Ramos (cell line): ENCODE measurements around the gene RORB.

ENCODE experiments used
- in situ Hi-C: fragments of 300-500 bp; cut with MboI; formaldehyde crosslinking; loops from one replicate; pipeline ENCODE4 v1.14.3; 2022; ENCODE audit warnings: low sequenced_read_pairs; ENCODE audit not compliant: unreplicated experiment

The RORB gene

DNA sequence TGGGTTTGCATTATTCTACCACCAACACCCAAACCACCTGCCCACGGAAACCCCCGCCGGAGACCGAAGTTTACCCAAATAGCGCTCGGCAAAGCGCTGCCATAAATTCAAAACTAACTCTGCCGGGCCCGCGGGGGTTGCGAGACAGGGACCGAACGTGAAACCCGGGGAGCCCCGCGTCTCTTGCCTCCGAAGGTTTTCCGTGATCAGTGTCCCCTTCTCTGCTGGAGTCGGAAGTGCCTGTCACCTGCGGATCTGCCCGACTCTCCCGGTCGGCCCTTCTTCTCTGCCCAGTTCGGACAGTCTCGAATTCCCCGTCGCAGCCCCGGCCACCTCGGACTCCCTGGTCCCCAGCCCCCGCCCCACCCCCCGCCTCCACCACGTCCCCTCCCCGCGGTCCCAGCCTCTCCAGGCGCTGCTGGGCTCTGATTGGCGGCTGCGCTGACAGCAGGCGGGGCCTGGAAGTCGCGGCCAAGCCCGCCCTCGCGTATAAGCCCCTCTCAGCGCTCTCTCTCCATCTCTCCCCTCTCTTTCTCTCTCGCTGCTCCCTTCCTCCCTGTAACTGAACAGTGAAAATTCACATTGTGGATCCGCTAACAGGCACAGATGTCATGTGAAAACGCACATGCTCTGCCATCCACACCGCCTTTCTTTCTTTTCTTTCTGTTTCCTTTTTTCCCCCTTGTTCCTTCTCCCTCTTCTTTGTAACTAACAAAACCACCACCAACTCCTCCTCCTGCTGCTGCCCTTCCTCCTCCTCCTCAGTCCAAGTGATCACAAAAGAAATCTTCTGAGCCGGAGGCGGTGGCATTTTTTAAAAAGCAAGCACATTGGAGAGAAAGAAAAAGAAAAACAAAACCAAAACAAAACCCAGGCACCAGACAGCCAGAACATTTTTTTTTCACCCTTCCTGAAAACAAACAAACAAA, at the start of gene RORB:
TSS of gene RORB (plus strand) at position 517 of the 929 bp plus-strand sequence. CDS start 642 bp downstream, outside the sequence.
- in situ Hi-C loops = no loop called here

DNA sequence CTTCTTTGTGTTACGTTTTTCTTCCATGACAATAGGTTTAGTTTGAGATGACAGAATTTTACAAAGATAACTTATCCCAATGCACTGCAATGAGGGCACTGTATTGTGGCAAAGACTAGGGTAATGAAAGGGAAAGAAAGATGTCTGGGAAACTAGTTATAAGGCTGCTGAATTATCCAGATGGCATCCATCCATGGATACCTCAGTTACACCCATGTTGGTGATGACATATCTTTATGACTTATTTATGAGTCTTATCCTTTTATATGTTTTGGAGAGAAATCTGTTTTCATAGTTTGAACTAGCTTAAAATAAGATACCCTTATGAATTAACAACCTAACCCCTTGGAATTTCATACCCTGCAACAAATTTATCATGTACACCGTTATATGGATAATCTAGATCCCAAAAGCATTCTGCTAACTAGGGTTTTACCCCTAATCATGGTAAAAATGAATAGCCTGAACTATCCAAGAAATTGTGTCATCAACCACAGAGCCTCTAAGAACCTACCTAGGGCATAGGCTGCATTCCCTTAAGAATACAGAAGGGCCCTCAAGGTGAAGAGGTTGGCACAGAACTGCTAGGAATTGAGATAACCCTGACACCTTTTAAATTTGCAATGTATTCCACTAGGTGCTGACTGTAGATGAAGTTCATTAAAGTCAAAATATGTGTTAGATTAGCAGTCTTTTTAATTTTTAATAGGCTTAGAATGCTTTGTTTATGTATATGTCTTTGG, 49.5 kb upstream of the RORB start:
- in situ Hi-C loops = no loop called here

DNA sequence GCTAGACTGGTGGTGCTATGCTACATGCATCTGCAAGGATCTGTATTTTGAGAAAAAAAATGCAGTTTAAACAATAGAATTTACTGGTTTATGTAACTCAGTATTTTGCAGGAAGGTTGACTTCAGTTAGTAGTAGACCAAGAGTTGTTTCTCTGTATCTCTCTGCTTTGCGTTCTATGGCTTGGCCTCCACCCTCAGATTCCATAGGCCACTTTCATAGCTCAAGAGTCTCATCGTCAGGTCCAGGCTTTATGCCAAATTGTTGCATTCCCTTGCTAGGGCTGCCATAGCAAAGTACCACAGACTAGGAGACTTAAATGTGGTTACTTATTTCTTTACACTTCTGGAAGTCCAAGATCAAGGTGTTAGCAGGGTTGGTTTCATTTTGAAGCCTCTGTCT, 48.1 kb upstream of the RORB start:
- in situ Hi-C loops = no loop called here

DNA sequence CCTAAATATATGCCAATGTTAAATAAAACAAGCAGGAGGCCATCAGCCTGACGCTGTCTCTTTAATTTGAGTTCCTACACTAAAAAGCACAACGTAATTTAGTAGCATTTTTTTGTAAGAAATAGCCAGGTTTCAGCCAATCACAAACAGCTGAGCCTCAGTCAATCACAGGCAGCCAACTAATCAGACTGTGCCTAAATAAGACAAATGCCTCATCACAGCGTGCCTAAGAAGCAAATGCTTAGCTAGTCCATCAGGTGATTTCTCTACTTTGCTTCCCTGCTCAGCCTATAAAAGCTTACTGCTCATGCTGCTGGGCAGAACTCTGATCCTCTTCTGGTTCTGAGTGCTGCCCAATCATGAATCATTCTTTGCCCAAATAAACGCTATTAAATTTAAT, 38.3 kb upstream of the RORB start:
- in situ Hi-C loops = no loop called here

DNA sequence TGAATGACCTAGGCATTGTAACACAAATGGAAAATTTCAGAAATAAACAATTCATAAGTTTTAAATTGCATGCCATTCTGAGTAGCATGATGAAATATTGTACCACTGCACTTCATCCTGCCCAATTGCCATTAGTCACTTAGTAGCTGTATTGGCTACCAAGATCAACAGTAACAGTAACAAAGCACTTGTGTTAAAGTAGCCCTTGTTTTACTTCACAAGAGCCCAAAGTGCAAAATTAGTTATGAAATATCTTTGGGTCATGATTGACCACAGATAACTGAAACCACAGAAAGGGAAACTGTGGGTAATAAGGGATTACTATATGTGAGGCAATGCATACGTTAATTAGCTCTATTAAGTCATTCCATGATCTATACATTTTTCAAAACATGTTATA, 33.3 kb upstream of the RORB start:
- in situ Hi-C loops = no loop called here

DNA sequence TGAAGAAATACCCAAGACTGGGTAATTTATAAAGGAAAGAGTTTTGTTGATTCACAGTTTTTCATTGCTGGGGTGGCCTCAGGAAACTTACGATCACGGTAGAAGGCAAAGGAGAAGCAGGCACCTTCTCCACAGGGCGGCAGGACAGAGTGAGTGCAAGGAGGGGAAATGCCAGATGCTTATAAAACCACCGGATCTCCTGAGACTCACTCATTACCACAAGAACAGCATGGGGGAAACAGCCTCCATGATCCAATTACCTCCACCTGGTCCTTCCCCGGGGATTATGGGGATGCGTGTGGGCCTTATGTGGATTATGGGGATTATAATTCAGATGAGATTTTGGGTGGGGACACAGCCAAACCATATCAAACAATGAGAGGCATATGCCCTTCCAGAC, 18.5 kb upstream of the RORB start:
- in situ Hi-C loops = no loop called here

DNA sequence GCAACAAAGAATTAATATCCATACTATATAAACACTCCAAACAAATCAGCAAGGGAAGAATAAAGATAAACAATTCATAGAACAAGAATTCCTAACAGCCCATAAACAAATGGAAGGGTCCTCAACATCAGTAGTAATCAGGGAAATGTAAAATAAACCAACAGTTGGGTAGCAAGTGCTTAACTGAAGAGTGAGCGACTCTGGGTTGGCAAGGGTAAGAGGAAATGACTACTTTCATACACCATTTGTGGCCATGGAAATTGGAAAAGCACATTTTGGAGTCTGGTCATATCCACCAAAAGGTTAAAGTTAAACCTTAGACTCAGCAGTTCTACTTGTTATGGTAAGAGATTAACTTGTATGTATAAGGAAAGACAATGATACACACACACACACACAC, 17.4 kb upstream of the RORB start:
- in situ Hi-C loops = no loop called here

DNA sequence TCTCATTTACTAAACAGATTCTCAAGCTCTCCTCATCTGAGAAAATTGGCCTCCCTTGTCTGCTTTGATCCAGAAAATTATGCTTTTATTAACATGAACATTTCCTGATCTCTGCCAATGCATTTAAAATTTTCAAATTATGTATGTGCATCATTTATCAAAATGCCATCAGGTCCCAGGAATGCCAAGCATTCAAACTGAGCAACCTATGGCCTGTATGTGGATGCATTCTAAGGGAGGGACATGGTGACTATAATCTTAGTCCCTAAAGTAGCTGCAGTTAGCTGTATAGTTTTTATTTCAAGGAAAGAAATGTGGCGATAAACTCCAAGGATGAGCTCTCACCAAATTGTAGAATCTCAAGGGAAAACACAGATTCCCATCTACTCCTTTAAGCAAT, 9.7 kb upstream of the RORB start:
- in situ Hi-C loops = no loop called here

DNA sequence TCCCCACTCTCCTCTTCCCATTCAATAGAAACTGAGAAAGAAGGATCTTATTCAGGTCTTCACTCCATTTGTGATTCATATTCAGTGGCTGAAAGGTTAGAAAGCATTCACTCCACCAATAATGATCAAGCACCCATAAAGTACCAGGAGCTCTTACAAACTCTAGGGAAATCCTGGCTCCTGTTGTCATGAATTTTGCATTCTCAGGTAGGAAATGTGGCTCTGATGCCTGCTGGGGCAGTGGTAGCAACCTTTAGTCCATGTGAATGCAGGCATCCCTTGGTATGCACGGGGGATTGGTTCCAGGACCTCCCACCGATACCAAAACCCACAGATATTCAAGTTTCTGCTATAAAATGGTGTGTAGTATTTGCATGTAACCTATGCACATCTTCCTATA, 3.6 kb upstream of the RORB start:
- in situ Hi-C loops = no loop called here

DNA sequence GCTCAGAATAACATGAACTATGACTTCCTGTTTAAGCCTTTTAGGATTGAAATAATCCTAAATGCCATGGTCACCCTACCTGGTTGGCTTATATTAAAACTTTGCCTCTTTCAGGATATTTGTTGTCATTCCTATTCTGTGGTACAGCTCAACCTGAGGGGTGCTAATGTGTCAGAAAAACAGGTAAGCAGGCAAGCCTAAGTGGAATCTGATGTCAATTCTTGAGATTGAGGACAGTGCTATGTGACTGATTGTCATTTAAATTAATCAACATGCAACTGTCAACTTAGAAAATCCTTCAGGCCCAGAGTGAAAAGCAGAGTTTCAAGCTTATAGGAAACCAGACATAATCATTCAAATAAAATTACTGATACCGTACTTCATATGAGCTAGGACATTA, 2.6 kb upstream of the RORB start:
- in situ Hi-C loops = no loop called here

DNA sequence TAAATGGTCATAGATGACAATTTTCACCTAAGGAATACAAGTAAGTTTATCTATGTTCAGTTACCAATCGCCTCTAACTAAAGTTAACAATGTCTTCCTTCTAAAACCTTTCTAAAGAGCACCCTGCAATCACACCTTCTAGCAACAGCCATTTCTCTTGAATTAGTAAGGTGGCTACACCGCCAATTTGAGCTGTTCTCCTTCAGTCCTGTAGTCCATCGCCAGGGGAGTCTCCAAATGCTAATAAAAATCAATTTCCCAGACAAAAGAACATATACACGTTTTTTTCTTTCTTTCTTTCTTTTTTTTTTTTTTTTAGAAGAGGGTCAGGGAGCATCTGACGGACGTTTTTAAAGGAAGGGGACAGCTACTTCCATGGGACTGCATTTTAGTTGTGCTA, 729 bp upstream of the RORB start:
- in situ Hi-C loops = no loop called here

DNA sequence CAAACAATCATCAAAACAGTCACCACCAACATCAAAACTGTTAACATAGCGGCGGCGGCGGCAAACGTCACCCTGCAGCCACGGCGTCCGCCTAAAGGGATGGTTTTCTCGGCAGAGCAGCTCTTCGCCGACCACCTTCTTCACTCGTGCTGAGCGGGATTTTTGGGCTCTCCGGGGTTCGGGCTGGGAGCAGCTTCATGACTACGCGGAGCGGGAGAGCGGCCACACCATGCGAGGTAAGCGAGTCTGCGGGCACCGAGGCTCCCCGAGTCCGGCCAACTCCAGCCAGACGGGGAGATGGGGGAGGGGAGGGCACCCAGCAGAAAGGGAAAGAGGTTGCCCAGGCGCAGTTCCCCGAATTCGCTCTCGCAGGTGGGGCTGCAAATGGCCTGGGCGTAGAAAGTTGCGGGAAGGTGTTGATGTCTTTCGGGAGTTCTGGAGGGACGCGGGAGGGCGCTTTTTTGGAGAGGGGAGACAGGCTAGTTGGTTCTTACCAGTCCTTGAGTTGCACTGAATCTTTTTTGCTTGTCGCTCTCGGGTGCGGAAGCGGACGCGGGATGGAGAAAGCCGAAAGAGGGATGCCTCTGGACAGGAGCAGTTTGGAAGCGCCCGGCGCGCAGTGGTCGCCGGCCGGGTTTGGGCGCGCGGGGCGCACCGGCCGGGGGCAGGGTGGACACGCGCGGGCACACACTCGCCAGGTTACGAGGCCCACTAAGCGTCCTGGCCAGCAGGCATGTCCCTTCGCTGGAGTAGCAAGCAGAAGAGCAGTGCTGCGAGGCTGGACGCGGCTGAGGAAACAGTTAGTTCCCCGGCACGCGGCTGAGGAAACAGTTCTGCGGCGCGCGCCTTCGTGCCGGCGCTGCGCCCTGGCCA, 849 bp downstream of the RORB start:
- in situ Hi-C loops = no loop called here

DNA sequence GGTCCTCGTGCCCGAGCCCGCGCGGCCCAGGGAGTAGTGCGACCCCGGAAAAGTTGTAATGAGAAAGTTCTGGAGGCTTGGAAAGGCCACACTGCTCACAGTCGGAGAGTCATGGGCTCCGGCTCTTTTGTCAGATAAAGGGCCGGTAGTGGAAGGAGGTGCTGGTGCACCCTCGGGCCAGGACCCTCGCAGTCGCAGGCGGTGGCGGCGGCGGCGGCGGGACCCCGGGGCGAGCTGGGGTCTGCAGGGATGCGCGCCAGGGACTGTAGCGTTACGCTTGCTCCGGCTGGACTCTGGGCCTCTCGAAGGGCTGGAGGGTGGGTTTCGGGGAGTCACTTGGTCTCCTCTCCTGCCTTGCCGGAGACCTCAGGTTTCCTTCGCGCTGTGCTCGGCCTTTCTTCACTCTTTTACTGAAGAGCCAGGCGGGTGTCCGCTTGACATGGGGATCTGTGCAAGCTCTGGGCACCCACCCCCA, 1.5 kb downstream of the RORB start:
- in situ Hi-C loops = no loop called here

DNA sequence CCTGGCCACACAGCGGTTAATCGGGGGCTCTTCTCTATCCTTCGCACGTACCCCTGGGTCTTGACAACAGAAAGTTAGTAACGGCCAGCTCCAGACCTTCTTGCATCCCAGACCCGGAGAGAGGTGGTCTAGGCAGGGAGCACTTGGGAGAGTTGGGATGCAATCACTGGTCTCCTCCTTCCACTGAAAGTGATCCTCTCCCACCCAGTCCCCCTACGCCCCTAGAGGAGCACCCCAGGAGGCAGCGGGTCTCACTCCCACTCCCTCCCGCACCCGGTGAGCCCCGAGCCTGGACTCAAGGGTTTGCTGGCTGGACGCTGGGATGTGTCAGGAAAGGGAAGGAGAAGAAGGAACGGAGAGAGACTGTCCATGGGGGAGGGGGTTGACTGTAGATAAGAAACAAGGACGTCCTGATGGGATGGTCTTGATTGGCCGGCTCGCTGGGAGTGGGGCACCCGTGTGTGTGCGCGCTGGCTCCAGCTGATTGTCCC, 2.0 kb downstream of the RORB start:
- in situ Hi-C loops = no loop called here

DNA sequence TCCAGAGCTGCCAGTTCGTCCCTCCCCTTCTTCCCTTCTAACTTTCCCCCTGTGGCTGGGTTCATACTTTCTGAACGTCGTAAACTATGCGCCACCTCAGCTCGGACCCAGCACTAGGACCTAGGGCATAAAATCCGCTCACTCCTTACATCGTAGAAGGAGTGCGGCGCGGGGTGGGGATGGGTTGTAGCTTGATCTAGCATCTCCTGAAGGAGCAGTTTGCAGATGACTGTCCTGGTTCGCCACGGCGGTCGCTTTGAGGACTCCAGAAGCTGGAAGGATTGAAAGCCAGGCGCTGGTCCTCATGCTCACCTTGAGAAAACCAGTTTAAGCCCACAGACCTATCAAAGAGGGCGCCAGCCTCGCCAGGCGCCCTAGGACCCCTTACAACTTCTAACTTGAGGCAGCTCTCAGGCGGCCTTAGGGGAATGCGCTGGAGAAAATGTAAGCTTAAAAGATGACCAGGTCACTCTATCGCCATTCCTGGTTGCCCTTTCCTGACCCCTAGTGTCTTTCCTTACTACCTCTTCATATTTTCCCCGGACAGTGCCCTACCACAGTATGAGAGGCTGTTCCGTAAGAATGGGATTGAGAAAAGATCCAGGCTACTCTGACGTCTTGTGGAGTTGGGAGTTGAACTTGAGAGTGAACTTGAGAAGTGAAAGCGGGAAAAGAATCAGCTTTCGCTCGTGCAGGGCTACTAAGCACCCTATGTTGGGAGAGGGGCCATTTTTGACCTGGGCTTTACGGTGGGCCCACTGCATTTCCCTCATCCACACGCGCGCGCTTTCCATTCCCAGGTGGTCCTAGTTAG, 2.8 kb downstream of the RORB start:
- in situ Hi-C loops = no loop called here

DNA sequence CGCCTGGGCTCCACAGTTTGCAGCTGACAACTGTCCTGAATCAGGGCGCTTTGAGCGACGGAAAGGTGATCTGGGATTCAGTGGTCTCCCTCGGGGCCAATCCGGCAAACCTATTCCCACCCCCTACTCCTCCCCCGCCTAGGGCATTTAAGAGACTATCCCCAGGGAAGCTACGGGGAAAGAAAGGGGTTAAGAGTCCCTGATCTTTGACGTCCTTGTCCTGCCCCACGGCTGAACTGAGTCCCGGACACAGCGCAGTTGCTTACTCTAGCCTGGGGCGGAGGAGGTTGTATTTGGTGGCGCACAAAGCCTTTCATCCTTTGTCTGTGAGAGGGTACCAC, 3.4 kb downstream of the RORB start:
- in situ Hi-C loops = no loop called here

DNA sequence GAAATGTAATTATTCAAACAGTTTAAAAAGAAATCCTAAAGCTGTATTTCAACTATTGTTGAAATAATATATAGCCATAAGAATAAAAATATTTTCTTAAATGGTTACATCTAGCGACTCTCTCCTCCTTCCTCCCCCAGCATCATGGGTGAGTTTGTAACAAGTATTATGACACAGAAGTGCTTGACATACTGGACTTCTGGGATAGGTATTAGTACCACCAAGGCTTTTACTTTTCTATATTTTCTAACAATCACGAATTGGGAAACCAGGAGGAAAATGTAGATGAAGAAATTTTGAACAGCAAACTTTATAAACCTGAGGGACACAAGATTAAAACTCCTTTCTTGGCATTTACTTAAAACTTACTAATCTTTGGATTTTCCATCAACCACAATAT, 4.4 kb downstream of the RORB start:
- in situ Hi-C loops = no loop called here

DNA sequence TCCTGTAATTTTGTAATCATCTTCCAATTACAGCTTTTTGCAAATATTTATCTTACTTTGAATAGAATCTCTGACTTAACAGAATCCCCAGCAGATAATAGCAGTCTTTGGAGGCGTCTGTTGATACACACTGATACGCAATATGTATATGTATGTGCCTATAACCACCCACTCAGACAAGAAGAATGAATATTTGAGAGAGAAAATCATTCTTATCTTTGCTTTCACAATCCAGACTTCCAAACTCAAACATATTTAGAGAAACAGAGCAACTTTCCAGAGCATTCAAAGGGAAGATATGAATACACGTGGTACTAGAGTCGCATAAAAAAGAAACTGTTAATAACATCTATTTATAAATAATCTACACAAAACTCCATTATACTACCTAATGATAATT, 6.1 kb downstream of the RORB start:
- in situ Hi-C loops = no loop called here

DNA sequence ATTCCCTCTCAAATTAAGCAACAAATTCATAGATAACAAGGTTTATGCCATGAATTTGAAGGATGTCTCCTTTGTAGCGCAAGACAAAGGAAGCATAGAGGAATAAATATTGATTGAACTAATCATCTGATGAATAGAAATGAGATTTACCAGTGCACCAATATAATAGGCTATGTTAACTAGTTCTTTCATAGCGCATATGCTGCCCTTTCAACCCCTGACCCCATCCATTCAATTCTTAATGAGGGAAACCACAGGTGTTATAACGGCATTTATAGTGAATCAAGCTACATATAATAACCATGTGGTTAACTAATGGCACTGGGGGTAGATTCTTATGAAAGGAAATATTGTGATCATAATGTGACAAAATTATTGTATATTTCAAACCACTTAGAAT, 6.5 kb downstream of the RORB start:
- in situ Hi-C loops = no loop called here

DNA sequence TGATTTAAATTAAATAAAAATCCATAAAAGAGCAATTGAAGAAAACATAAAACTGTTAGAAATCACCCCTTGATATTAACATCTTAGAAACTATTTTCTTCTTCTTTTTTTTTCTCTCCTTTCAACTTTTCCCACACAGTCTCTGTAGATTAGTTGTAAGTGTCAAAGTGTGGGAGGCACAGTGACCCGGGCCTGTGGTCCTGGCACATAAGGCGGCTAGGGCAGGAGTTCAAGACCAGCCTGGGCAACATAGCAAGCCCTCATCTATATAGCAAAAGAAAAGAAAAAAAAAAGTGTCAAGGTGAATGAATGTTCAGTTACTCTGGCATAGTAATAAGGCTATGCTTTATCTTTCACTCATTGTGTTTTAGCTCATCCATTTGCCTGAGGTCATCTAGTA, 14.2 kb downstream of the RORB start:
- in situ Hi-C loops = no loop called here
